ENCODE measurements around the gene KCNC3. TPM values are rescaled to one million over a fixed set of nuclear protein-coding genes. Genes with fewer than 3 reads are reported as not detected.

KCNC3 gene
- total RNA-seq, 2 donors from 2014 or later: 3.6 to 10.6 TPM

DNA sequence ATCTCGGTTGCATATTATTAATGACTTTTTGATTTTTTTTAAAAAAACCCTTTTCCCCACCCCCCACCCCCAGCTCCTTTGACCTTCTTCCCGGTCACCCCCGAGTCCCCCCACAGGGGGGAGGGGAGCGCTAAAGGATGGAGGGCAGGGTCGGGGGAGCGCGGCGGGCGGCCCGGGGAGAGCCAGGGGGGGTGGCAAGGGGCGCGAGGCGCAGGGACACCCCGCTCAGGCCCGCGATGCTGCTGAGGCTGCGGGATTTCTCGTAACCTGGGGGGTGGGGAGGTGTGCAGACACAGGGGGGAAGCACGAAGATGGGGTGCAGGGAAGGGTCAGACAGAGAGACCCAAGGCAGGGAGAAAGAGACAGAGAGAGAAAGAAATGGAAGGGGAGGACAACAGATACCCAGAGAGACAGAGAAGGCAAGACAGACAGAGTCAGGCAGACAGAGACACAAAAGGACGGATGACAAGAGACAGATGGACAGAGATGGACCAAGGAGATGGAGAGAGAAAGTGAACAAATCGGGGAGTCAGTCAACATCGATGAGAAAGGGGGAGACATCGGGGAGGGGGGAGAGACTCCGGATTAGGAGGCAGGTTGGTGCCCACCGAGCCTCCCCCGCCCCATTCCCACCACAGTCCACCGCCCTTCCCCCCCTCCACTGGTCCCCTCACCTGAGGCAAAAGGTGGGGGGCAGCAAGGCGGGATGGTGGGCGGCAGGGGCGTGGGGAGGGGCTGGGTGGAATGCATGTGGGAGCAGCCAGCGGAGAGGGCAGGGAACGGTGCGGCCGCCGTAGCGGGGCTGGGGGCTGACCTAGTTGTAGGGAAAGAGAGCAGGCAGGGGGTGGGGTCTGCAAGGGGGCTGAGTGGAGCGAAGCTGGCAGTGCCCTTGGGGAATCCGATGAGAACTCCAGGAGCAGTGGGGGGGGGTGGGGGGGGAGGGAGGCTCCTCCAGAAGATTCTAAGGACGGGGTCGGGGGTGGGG is 14.2 kb downstream of the KCNC3 start:
- TF ChIP-seq POLR2A (IDR thresholded peaks at IDR 0.05) (no peak), POLR2AphosphoS5 (IDR thresholded peaks at IDR 0.05) (no peak)
- TF ChIP-seq, protein P1, sequence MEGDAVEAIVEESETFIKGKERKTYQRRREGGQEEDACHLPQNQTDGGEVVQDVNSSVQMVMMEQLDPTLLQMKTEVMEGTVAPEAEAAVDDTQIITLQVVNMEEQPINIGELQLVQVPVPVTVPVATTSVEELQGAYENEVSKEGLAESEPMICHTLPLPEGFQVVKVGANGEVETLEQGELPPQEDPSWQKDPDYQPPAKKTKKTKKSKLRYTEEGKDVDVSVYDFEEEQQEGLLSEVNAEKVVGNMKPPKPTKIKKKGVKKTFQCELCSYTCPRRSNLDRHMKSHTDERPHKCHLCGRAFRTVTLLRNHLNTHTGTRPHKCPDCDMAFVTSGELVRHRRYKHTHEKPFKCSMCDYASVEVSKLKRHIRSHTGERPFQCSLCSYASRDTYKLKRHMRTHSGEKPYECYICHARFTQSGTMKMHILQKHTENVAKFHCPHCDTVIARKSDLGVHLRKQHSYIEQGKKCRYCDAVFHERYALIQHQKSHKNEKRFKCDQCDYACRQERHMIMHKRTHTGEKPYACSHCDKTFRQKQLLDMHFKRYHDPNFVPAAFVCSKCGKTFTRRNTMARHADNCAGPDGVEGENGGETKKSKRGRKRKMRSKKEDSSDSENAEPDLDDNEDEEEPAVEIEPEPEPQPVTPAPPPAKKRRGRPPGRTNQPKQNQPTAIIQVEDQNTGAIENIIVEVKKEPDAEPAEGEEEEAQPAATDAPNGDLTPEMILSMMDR (IDR thresholded peaks at IDR 0.05): no peak
- no peak for DNase-seq (ENCODE audit: low spot score)
- no peak overlapping the region for H3K27ac ChIP-seq
- H3K27me3 ChIP-seq (replicated peaks; ENCODE audit: insufficient read depth): peaks cover 3% of the 10 kb centered on the region
- H3K4me3 ChIP-seq: no peak overlapping the region
- no peaks in the 10 kb centered on the region for H3K36me3 ChIP-seq
- 3% methylated on average over 39 of the region's 40 CpGs for whole genome bisulfite sequencing
- intact Hi-C loops (cut with DNase I): no loop called here
- H3K4me1 ChIP-seq (replicated peaks): no peaks in the 10 kb centered on the region
- no peaks in the 10 kb centered on the region for H3K9me3 ChIP-seq

DNA sequence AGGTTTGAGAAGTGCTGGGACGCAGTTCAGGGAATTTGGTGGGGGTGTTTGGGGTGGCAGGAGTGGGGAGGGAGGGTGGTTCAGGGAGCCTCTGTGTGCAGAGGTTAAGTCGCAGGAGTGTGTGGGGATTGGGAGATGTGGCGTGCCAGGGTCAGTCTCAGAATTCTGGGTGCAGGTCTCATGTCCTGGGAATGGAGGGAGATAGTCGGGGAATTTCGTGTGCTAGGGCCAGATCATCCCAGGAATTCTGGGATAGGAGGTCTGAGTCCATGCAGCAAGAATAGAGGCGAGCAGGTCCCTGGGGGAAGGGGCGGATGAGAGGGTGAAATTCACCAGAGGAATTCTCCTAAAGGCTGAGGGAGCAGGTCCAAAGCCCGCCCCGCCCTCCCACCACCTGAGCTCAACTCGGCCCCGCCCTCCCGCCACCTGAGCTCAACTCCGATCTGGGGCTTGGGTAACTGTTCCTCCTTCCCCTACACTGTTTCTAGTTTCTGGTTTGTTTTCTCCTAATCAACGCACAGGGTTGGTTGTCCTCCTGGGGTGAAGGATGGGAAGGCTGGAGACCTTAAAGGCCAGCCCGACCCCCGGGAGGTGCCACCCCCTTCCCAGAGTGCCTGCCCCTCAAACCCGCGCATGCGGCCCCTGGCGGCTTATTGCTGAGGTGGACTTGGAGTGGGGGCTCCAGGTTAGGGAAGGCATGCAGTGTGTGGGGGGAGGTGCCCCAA is 15.2 kb downstream of the KCNC3 start:
- no peak overlapping the region for H3K4me3 ChIP-seq
- DNase-seq (ENCODE audit: low spot score): no peak
- H3K27ac ChIP-seq: no peak overlapping the region
- peaks cover 3% of the 10 kb centered on the region for H3K27me3 ChIP-seq (replicated peaks; ENCODE audit: insufficient read depth)
- WGBS: 5% methylated on average over 19 of the region's 20 CpGs
- H3K36me3 ChIP-seq: no peaks in the 10 kb centered on the region
- H3K4me1 ChIP-seq (replicated peaks): no peaks in the 10 kb centered on the region
- TF ChIP-seq POLR2AphosphoS5 (IDR thresholded peaks at IDR 0.05) (no peak), POLR2A (IDR thresholded peaks at IDR 0.05) (no peak)
- TF ChIP-seq, protein P1 (IDR thresholded peaks at IDR 0.05): no peak
- intact Hi-C loops (cut with DNase I): no loop called here
- H3K9me3 ChIP-seq: no peaks in the 10 kb centered on the region

DNA sequence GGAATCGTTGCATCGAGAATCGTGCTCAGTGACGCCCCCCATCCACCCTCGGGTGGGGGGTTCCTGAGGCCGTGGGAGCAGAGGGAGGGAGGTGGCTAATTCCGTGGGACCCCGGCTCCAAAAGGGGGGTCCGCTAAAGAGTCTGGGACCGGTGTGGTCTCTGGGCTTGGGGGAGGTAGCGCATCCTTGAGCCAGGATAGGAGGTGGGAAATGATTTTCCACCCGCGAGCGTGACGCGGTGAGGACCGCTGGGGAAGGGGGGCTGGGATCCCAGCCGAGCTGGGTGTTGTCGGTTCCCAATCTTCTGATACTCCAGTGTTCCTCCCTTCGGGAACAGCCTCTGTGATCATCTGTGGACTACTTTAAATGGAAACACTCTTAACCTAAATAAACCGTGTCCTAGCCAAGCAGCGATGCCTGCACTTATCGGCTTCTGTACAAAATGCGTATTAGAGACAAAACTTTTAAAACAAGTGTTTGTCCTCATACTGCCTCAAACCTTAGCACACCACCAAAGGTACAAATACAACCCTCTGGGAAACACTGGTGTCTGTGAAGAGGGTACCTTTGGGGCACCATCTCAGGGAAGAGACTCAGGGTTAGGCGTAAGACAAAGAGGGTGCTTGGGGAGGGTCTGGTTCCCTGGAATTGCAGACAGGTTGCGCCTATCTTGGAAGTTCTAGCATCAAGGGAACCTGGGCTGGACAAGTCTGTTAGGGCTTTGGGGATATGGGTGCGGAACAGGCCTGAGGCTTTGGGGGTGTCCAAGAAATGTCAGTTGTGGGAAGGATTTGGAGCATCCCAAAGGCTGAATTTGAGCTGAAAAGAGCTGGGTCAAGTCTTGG is 16.0 kb downstream of the KCNC3 start:
- no peaks in the 10 kb centered on the region for H3K4me1 ChIP-seq (replicated peaks)
- no peaks in the 10 kb centered on the region for H3K36me3 ChIP-seq
- DNase-seq (ENCODE audit: low spot score): no peak
- H3K27me3 ChIP-seq (replicated peaks; ENCODE audit: insufficient read depth): peaks cover 3% of the 10 kb centered on the region
- TF ChIP-seq, protein P1 (IDR thresholded peaks at IDR 0.05): no peak
- TF ChIP-seq POLR2A (IDR thresholded peaks at IDR 0.05): no peak
- no peak for TF ChIP-seq POLR2AphosphoS5 (IDR thresholded peaks at IDR 0.05)
- intact Hi-C loops (cut with DNase I): no loop called here
- 9% methylated on average over 27 of the region's 27 CpGs for WGBS
- H3K9me3 ChIP-seq: no peaks in the 10 kb centered on the region
- peak overlapping the region in 1 of 2 donors; percentile 18 for H3K4me3 ChIP-seq
- H3K27ac ChIP-seq: no peak overlapping the region

DNA sequence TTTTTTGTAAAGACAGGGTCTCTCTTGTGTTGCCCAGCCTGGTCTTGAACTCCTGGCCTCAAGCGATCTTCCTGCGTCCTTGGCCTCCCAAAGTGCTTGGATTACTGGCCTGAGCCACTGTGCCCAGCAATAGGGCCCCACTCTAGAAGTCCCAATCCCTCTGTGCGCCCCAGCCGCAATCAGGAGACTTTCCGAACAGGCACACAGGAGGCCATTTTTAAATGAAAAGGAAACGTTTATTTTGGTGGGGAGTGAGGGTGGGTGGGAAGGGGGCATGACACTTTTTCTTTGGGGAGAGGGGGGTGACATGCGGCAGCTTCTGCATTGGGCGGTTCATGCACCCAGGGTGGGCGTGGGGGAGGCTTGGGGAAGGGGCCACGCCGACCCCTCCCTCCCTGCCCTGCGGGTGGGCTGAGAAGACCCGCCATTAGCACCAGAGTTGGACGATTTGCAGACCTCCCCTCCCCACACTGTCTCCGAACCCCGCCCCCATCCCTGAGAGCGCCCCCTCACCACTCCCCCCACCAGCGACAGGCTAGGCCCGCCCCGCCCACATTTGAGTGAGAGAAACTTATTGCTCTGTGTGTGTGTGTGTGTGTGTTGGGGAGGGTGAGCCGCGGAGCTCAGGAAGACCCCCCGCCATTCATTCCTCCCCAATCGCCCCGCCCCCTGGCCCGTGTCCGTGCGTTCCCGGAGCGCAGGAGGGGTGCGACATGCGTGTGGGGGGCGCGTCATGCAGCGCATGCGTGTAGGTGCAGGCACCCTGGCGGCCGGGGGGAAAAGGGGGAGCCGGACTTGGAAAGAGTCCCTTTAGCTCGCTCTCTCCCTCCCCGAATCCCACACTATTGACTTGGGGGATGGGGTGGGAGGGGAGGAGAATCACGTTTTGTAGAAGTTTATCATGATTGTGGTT is 17.2 kb downstream of the KCNC3 start:
- Histone ChIP-seq H3K9me3 (no peaks in the 10 kb centered on the region), H3K4me3 (peak overlapping the region in 1 of 2 donors; percentile 18), H3K27ac (no peak overlapping the region), H3K27me3 (replicated peaks; ENCODE audit: insufficient read depth) (peaks cover 3% of the 10 kb centered on the region), H3K36me3 (no peaks in the 10 kb centered on the region), H3K4me1 (replicated peaks) (no peaks in the 10 kb centered on the region)
- WGBS: 3% methylated on average over 38 of the region's 42 CpGs
- peak; percentile 33 for TF ChIP-seq POLR2AphosphoS5 (IDR thresholded peaks at IDR 0.05)
- TF ChIP-seq POLR2A (IDR thresholded peaks at IDR 0.05): no peak
- intact Hi-C loops (cut with DNase I): no loop called here
- no peak for DNase-seq (ENCODE audit: low spot score)
